ENCODE results near the gene SPATA18.

DNA sequence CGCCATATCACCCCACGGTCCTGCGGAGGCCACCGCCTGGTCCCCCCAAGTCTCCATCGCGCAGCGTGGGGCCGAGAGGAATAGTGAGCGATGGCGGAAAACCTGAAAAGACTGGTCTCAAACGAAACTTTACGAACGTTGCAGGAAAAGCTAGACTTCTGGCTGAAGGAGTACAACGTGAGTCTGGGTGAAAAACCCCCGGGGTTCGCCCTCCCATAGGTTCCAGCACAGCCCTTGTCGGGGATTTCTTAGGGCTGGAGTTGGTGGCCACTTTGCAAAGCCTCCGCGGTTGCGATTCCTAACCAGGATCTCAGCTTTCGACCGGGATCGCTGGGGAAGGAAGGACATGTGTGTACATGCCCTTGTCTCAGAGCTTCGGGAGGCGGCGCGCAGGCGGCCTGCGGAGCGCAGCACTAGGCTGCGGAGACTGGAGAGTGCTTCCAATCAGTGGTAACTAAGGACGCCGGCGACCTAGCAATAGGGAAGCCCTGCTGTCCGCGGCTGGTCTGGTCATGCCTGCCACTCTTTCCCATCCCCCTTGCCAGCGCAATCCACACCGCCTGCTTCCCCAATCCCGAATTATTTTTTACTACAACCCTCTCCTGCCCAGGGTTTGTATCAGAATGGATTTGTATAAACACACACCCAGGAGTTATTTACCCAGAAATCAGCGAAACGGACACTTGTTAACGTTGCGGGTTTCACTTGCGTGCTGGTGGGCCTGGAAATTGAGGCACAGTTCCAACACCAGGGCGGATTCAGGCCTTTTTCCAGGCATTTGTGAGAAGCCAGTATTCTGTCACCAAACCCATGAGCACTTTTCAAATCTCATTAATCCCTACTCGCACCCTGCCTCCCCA lies 741 bp downstream of the SPATA18 start:
- TF ChIP-seq, protein P1, sequence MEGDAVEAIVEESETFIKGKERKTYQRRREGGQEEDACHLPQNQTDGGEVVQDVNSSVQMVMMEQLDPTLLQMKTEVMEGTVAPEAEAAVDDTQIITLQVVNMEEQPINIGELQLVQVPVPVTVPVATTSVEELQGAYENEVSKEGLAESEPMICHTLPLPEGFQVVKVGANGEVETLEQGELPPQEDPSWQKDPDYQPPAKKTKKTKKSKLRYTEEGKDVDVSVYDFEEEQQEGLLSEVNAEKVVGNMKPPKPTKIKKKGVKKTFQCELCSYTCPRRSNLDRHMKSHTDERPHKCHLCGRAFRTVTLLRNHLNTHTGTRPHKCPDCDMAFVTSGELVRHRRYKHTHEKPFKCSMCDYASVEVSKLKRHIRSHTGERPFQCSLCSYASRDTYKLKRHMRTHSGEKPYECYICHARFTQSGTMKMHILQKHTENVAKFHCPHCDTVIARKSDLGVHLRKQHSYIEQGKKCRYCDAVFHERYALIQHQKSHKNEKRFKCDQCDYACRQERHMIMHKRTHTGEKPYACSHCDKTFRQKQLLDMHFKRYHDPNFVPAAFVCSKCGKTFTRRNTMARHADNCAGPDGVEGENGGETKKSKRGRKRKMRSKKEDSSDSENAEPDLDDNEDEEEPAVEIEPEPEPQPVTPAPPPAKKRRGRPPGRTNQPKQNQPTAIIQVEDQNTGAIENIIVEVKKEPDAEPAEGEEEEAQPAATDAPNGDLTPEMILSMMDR (IDR thresholded peaks at IDR 0.05 in 4 of 5, conservative IDR thresholded peaks at IDR 0.05 in 1 of 5) = no peak
- no peak for TF ChIP-seq POLR2A (IDR thresholded peaks at IDR 0.05)
